ENCODE results near the gene GNAQ.

Gene GNAQ

DNA sequence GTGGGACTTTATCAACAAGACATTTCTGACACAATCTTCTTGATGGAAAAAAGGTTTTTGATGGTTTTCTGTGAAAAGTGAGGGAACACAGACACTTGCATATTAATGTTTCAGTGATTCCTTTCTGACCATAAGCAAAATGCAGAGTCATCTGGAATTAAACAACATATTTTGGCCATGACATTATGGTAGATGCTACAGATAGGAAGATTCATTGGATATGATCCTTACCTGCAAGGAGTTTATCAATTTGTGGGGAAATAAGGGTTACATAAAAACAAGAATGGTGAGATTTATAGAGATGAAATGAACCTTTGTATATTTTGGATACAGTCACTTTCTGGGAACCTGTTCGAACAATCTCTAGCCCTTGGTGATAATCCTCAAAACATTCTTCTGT lies 228.2 kb downstream of the GNAQ start:
- no peaks in the 10 kb centered on the region for H3K27me3 Mint-ChIP-seq
- no peaks in the 10 kb centered on the region for H3K36me3 Mint-ChIP-seq
- no peak for ATAC-seq
- no peak overlapping the region for H3K27ac Mint-ChIP-seq
- no peaks in the 10 kb centered on the region for H3K9me3 Mint-ChIP-seq
- H3K4me3 Mint-ChIP-seq = no peak overlapping the region
- no peaks in the 10 kb centered on the region for H3K4me1 Mint-ChIP-seq

DNA sequence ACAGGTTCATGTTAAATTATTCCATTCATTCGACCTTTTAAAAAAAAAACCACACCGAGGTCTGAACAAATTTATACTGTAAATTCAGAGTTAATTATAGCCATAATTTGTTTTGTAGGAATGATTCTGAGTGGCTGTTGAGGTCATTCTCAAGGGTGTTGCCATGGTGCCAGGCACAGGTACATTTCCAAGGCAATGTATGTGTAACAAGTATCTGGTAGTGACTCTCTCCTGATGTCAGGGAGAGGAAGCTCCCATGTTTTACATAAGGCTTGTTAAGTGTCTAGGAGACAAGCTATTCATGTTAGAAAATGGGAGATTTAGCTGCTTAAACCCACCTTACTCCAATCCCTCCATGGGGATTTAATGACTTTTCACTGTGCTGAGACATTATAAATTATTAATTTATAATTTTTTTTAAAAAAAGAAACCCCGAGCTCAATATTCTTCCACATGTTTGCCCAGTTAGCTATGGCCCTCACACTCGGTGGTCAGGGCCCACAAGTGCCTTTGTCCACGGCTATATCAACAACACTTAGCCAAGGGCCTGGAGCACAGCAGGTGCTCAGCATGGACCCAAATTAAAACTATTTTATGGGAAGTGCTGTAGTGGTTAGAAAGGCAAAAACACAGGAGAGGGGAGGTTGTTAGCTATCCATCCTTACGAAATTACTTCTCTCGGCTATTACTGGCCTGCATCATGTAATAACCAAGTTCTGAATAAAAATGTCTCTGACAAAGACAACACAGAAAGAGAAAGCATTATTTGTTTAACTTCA lies 228.9 kb downstream of the GNAQ start:
- no peaks in the 10 kb centered on the region for H3K27me3 Mint-ChIP-seq
- no peaks in the 10 kb centered on the region for H3K36me3 Mint-ChIP-seq
- H3K4me3 Mint-ChIP-seq = no peak overlapping the region
- H3K4me1 Mint-ChIP-seq = no peaks in the 10 kb centered on the region
- no peak for ATAC-seq
- no peak overlapping the region for H3K27ac Mint-ChIP-seq
- no peaks in the 10 kb centered on the region for H3K9me3 Mint-ChIP-seq

DNA sequence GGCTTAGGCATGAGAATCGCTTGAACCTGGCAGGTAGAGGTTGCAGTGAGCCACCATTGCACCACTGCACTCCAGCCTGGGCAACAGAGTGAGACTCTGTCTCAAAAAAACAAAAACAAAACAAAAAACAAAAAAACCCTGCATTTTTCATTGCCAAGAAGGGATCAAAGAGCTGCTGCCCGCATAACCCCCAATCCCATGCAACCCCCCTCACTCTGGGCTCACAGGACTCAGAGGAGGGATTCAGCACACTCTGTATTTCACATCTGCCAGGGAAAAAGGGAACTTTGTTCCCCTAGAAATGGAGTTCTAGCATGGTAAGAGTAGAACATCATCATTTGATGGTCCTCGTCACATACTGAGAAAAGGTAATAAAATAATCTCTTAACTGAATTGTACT lies 229.5 kb downstream of the GNAQ start:
- no peaks in the 10 kb centered on the region for H3K4me1 Mint-ChIP-seq
- no peaks in the 10 kb centered on the region for H3K9me3 Mint-ChIP-seq
- ATAC-seq = no peak
- no peak overlapping the region for H3K4me3 Mint-ChIP-seq
- H3K36me3 Mint-ChIP-seq = no peaks in the 10 kb centered on the region
- H3K27ac Mint-ChIP-seq = no peak overlapping the region
- H3K27me3 Mint-ChIP-seq = no peaks in the 10 kb centered on the region

DNA sequence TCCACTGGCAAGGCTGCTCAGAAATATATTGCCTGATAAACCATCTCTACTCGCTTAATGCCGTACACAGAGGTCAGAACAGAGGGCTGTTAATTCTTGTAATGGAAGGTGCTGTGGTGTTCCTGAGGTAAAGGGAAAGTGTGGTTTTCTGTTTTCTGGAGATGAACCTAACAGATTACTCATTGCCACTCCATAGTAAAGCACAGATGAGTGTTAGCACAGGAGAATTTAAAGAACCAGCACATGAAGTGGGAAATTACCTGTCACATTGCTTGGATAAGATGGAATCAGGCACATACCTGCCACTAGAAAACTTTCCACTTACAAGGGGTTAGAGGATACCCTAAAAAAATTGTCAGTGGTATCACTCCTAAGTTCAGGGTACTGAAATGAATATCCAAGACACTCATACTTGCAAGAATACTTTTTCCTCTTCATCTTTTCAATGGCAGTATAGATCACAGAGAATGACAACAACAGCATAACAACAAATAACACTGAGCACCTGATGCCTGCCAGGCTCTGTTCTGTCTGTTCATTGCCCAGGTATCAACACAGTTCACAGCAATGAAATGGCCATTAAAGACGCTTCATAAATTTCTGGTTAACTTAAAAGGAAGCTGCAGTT lies 230.6 kb downstream of the GNAQ start:
- Mint-ChIP-seq H3K4me1 (no peaks in the 10 kb centered on the region), H3K4me3 (no peak overlapping the region), H3K36me3 (no peaks in the 10 kb centered on the region), H3K9me3 (no peaks in the 10 kb centered on the region), H3K27ac (no peak overlapping the region), H3K27me3 (no peaks in the 10 kb centered on the region)
- no peak for ATAC-seq

DNA sequence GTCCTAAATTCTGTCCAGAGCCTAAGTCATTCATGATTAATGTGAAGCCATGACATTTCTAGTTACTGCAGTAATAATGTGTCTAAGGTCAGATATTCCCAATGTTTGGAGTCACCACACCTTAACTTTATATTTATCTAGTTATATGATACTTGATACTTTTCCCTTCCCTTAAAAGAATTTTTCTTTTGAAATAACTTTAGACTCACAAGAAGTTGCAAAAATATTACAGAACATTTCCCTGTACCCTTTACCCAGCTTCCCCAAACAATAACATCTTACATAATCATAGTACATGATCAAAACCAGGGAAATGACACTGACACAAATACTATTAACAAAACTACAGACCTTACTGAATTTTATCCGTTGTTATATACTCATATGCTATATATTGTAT lies 233.5 kb downstream of the GNAQ start:
- Mint-ChIP-seq H3K4me1 (no peaks in the 10 kb centered on the region), H3K36me3 (no peaks in the 10 kb centered on the region), H3K4me3 (no peak overlapping the region), H3K27ac (no peak overlapping the region), H3K9me3 (no peaks in the 10 kb centered on the region), H3K27me3 (no peaks in the 10 kb centered on the region)
- ATAC-seq = no peak

DNA sequence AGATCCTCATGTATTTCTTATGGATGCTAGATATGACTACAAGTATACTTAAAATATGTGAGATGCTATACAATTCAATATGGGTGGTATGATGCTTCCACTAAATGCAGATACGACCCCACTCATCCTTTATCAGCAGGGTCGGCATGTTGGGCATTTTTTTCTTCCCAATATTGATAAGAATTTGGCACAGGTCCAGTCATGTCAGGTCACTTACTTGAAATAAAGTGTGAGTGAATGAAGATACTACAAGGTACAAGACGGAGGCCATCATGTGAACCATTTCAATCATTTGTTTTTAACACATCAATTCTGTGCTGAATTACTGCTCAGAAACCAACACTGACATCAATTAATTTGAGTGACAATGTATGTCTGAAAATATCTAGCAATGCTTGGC lies 236.6 kb downstream of the GNAQ start:
- no peaks in the 10 kb centered on the region for H3K36me3 Mint-ChIP-seq
- no peaks in the 10 kb centered on the region for H3K27me3 Mint-ChIP-seq
- no peak overlapping the region for H3K4me3 Mint-ChIP-seq

DNA sequence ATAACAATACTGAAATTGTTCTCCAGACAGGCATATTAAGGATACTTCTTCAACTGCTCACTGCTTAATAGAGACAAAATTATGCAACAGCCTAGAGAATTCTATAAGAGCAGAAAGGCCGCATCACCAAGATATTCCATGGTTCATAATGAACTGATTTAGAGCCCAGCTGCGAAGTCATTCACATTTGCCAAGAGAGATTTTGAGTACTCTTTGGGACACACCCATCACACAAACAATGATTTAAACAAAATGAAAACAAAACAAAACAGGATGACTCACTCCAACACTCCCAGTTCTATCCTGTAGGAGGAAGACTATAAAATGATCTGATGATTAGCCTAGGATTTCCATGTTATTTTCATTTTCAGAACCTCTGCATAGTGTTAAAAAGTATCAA lies 237.8 kb downstream of the GNAQ start:
- H3K27me3 Mint-ChIP-seq = no peaks in the 10 kb centered on the region
- H3K36me3 Mint-ChIP-seq = no peaks in the 10 kb centered on the region
- H3K4me3 Mint-ChIP-seq = no peak overlapping the region
- no peak for ATAC-seq
- no peak overlapping the region for H3K27ac Mint-ChIP-seq
- H3K4me1 Mint-ChIP-seq = no peaks in the 10 kb centered on the region
- no peaks in the 10 kb centered on the region for H3K9me3 Mint-ChIP-seq

More for the DNA sequence above, 236.6 kb downstream of the GNAQ start:
- Mint-ChIP-seq H3K9me3 (no peaks in the 10 kb centered on the region), H3K4me1 (no peaks in the 10 kb centered on the region), H3K27ac (no peak overlapping the region)
- ATAC-seq = no peak

DNA sequence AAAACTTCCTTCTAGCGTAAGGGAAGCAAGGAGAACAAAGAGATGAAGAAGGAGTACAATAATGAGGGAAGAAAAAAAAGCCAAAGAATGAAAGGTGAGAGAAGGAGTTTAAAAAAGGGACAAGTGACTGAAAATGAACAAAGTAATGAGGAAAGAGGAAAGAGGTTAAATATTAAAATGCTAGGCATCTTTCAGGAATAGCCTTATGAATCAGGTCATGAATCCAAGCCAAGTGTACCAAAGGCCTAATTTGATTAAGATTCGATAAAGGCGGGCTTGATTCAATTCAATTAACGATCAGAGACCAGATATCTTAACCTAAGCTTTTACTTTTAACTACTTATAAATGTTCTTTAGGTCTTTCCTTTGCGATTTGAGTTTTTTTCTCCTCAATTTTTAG lies 241.7 kb downstream of the GNAQ start:
- Mint-ChIP-seq H3K36me3 (no peaks in the 10 kb centered on the region), H3K4me3 (no peak overlapping the region), H3K27ac (no peak overlapping the region), H3K4me1 (no peaks in the 10 kb centered on the region), H3K27me3 (peaks cover 5% of the 10 kb centered on the region), H3K9me3 (no peaks in the 10 kb centered on the region)
- no peak for ATAC-seq

DNA sequence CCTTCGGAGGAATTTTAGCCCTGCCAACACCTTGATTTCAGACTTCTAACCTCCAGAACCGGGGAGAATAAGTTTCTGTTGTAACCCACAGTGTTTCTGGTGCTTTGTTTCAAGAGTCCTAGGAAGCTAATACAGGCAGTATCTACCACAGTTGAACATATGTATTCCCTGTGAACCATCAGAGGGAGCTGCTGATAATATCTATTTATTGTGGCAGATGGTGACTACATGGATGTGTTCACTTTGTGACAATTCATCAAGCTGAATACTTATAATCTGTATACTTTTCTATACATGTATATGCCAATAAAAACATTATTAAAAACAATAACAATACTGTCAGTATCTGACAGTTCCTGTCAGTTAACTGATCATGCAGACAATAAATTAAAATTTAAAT lies 246.3 kb downstream of the GNAQ start:
- no peak overlapping the region for H3K4me3 Mint-ChIP-seq
- no peaks in the 10 kb centered on the region for H3K4me1 Mint-ChIP-seq
- H3K27ac Mint-ChIP-seq = no peak overlapping the region
- no peaks in the 10 kb centered on the region for H3K9me3 Mint-ChIP-seq
- H3K36me3 Mint-ChIP-seq = no peaks in the 10 kb centered on the region
- no peak for ATAC-seq
- H3K27me3 Mint-ChIP-seq = peaks cover 8% of the 10 kb centered on the region

DNA sequence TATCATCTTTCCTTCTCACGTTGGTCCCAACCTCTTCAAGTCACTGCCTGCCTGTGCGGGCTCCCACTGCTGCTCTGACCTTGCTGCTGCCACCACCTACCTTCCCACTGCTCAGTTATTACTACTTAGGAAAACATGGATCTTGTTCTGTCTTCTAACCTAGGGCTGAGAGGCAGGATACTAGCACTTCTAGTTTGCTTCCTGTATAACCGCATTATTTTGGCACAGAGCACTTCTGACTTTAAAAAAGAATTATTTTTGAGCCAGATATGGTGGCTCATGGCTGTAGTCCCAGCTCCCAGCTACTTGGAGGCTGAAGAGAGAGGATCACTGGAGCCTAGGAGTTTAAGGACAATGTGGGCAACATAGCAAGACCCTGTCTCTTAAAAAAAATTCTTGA lies 248.1 kb downstream of the GNAQ start:
- peaks cover 8% of the 10 kb centered on the region for H3K27me3 Mint-ChIP-seq
- no peak for ATAC-seq
- no peaks in the 10 kb centered on the region for H3K4me1 Mint-ChIP-seq
- no peak overlapping the region for H3K4me3 Mint-ChIP-seq
- H3K9me3 Mint-ChIP-seq = no peaks in the 10 kb centered on the region
- H3K27ac Mint-ChIP-seq = no peak overlapping the region
- no peaks in the 10 kb centered on the region for H3K36me3 Mint-ChIP-seq

DNA sequence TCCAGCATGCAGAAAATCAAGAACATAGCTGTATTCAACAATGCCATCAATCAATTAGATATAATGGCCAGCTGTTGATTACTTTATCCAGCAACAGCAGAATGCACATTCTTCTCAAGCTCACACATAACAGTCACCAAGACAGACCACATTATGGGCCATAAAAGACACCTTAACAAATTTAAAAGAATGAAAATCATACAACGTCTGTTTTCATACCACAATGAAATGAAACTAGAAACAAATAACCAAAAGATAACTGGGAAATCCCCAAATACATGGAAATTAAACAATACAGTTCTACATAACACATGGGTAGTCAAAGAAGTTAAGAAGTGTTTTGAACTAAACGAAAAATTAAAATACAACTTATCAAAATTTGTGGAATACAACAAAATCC lies 252.6 kb downstream of the GNAQ start:
- peaks cover 9% of the 10 kb centered on the region for H3K9me3 Mint-ChIP-seq
- H3K36me3 Mint-ChIP-seq = no peaks in the 10 kb centered on the region
- H3K4me3 Mint-ChIP-seq = no peak overlapping the region
- ATAC-seq = no peak
- H3K27ac Mint-ChIP-seq = no peak overlapping the region
- no peaks in the 10 kb centered on the region for H3K4me1 Mint-ChIP-seq
- H3K27me3 Mint-ChIP-seq = no peaks in the 10 kb centered on the region

DNA sequence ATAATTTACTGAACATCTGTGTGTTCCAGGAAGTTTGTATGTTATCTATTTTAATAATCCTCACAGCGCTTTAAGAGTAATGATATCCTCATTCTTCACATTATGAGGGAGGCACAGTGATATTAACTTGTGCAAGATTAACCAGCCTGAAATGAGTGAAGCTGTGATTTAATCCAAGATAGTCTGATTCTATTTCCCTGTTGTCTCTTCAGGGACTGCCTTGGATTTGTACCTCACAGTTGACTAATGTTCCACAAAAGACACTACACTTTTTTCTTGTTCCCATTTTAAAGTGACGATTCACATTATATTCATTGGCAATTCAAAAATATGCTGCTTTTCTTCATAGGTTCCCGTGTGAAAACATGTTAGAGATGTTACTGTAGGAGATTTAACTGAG lies 258.2 kb downstream of the GNAQ start:
- Mint-ChIP-seq H3K4me3 (no peak overlapping the region), H3K27me3 (peaks cover 8% of the 10 kb centered on the region), H3K9me3 (peaks cover 8% of the 10 kb centered on the region), H3K4me1 (no peaks in the 10 kb centered on the region), H3K27ac (no peak overlapping the region), H3K36me3 (no peaks in the 10 kb centered on the region)
- no peak for ATAC-seq

DNA sequence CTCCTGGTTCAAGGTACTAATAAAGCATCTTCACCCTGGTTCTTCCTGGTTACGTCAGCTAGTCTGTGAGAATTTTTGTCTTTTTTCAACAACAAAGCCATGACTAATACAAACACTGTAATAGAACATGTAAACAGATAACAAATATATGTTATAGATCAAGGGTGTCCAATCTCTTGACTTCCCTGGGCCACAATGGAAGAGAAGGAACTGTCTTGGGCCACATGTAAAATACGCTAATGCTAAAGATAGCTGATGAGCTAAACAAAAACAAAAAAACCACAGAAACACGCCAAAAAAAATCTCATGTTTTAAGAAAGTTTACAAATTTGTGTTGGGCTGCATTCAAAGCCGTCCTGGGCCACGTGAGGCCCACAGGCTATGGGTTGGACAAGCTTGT lies 259.0 kb downstream of the GNAQ start:
- ATAC-seq = no peak
- H3K27me3 Mint-ChIP-seq = peaks cover 8% of the 10 kb centered on the region
- peaks cover 4% of the 10 kb centered on the region for H3K9me3 Mint-ChIP-seq
- H3K4me3 Mint-ChIP-seq = no peak overlapping the region
- H3K4me1 Mint-ChIP-seq = no peaks in the 10 kb centered on the region
- H3K27ac Mint-ChIP-seq = no peak overlapping the region
- no peaks in the 10 kb centered on the region for H3K36me3 Mint-ChIP-seq

DNA sequence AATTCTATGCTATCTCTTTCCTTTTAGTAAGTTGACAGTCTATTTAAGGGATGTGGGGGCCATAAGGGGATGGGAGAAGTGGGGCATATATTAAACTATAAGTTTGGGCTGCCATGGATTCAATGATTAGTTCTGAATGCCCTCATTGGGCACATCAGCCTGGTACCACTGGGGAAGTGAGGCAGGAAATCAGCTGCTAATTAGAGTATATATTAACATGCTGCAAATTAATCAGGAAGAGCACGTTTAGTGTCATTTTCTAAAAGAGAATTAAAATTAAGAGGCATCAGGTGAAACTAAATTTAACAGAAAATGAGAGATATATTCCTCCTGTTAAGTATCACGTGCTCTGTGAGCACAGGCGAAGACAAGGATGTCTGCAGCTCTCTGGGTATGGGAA lies 260.4 kb downstream of the GNAQ start:
- Mint-ChIP-seq H3K27me3 (peaks cover 9% of the 10 kb centered on the region), H3K4me3 (no peak overlapping the region), H3K9me3 (peaks cover 2% of the 10 kb centered on the region), H3K4me1 (no peaks in the 10 kb centered on the region), H3K27ac (no peak overlapping the region), H3K36me3 (no peaks in the 10 kb centered on the region)
- ATAC-seq = no peak

DNA sequence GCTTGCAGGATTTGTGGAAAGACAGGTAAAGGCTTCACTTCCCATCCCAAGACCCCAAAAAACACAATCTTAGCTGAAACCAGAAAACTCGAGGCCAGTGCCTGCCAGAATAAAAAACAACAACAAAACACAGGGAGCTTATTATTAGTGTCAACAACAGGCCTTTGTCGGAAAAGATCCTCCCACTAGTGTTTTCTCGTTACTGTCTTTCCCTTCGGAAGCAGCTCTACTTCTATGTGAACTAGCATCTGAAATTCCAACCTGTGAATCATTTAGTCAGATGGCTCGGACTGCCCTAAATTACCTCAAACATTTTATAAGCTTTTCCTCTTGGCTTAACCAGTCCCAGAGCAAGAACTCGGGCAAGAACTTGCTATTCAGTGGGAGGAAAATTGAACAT lies 261.3 kb downstream of the GNAQ start:
- Mint-ChIP-seq H3K4me3 (no peak overlapping the region), H3K36me3 (no peaks in the 10 kb centered on the region), H3K27me3 (peaks cover 17% of the 10 kb centered on the region), H3K9me3 (peaks cover 2% of the 10 kb centered on the region), H3K27ac (no peak overlapping the region), H3K4me1 (no peaks in the 10 kb centered on the region)
- ATAC-seq = no peak

DNA sequence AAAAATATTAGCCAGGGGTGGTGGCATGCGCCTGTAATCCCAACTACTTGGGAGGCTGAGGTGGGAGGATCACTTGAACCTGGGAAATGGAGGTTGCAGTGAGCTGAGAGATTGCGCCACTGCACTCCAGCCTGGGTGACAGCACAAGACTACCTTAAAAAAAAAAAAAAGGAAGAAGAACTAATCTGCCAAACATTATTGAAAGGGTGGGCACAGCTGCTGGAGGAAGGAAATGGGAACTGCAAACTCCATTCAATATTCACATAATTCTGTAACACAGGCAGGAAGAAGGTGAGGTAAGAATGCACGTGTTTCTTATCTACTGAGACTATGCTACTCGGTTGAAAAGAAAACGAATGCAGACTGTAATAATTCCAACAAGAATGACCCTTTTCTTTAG lies 262.4 kb downstream of the GNAQ start:
- Mint-ChIP-seq H3K4me1 (no peaks in the 10 kb centered on the region), H3K9me3 (peaks cover 2% of the 10 kb centered on the region), H3K36me3 (no peaks in the 10 kb centered on the region), H3K4me3 (no peak overlapping the region), H3K27ac (no peak overlapping the region), H3K27me3 (peaks cover 17% of the 10 kb centered on the region)
- no peak for ATAC-seq

Measured in stimulated activated memory B cell treated with anti-CD40 and anti-IgM and Interleukin-4, amounts not matched to agents 10 μg/mL and 1 μg/mL and 100 μg/mL, for 72 hours (primary cell).